HG02970 (cell line): Measurements from ENCODE around the gene EPHA6.

Source experiments
- ATAC-seq: cut with Tn5 transposase; IDR thresholded peaks from one replicate; pipeline ENCODE4 v1.9.1; 2021; ENCODE audit warnings: mild to moderate bottlenecking, moderate library complexity, moderate number of reproducible peaks; ENCODE audit not compliant: unreplicated experiment, low FRiP score

The EPHA6 gene

GRCh38 chr3:97131476-97131875 lies 317.1 kb downstream of the EPHA6 start:
- ATAC-seq, result no peak

- no peak for ATAC-seq
These were observed 324.6 kb downstream of the EPHA6 start for GRCh38 chr3:97138914-97139541.

- no peak for ATAC-seq
These were observed 334.5 kb downstream of the EPHA6 start for GRCh38 chr3:97148931-97149330.

- ATAC-seq, result no peak
These were observed 346.8 kb downstream of the EPHA6 start for GRCh38 chr3:97161169-97161568.

- ATAC-seq, result no peak
These were observed 362.8 kb downstream of the EPHA6 start for GRCh38 chr3:97177242-97177641.

- ATAC-seq, result no peak
These were observed 367.3 kb downstream of the EPHA6 start for GRCh38 chr3:97181704-97182103.

GRCh38 chr3:97187771-97188170 lies 373.4 kb downstream of the EPHA6 start:
- no peak for ATAC-seq

DNA sequence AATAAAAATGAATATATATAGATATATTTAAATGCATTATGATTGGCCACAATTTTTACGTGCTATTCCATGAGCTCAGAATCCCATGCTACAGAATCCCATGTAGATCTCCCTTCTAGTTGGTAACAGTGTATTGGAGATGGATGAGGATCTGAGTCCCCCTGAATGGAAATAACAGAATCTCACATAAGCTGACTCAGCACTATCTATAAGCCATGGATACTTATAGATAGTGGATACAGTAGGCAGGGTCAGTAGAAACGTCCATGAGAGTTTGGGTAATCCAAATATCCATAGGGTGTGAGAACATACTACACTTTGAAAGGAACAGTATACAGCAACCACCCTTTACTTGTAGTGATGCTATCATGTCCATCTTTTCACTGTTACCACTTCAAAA lies 375.4 kb downstream of the EPHA6 start:
- ATAC-seq, result no peak

GRCh38 chr3:97197083-97197482 lies 382.7 kb downstream of the EPHA6 start:
- no peak for ATAC-seq

GRCh38 chr3:97197830-97198229 lies 383.4 kb downstream of the EPHA6 start:
- no peak for ATAC-seq

DNA sequence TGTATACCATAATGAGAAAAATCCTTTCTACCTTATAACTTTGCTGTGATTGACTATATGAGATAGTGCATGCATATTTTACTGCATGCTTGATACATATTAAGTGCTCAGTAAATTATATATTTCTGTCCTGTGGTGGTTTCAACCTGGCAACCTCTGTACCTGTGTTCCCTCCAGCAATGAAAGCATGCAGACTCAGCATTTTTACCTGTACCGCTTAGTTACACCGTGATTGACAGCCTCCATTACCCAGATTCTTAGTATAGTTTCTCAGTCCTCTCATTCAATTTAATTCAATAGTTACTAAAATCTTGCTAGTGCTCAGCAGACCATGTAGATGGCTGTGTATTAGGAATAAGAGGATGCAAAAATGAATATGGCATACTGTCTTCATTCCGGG lies 386.0 kb downstream of the EPHA6 start:
- no peak for ATAC-seq

DNA sequence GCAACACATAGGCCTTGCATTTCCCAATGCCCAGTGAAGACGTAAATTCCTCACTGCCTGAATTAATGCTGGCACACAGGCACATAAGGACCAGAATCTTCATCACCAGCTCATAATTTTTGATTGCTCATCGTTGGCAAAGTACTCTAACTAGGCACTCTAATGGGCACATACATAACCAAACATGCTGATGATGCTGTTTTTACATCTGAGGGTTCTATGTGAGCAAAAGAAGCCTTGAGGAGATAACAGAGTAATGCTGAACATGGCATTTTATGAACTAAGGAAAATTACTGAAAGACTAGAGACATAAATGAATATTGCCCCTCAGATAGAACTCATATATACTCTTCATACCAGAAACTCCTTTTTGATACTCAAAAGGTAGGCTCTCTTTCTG lies 387.4 kb downstream of the EPHA6 start:
- no peak for ATAC-seq

DNA sequence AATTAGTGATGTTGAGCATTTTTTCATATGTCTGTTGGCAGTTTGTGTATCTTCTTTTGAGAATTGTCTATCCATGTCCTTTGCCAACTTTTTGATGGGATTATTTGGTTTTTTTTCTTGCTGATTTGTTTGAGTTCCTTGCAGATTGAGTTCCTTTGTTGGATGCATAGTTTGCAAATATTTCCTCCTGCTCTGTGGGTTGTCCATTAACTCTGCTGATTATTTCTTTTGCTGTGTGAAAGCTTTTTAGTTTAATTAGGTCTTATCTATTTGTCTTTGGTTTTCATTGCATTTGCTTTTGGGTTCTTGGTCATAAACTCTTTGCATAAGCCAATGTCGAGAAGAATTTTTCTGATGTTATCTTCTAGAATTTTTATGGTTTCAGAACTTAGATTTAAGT lies 414.6 kb downstream of the EPHA6 start:
- ATAC-seq, result no peak

GRCh38 chr3:97230486-97230885 lies 416.1 kb downstream of the EPHA6 start:
- ATAC-seq, result no peak

DNA sequence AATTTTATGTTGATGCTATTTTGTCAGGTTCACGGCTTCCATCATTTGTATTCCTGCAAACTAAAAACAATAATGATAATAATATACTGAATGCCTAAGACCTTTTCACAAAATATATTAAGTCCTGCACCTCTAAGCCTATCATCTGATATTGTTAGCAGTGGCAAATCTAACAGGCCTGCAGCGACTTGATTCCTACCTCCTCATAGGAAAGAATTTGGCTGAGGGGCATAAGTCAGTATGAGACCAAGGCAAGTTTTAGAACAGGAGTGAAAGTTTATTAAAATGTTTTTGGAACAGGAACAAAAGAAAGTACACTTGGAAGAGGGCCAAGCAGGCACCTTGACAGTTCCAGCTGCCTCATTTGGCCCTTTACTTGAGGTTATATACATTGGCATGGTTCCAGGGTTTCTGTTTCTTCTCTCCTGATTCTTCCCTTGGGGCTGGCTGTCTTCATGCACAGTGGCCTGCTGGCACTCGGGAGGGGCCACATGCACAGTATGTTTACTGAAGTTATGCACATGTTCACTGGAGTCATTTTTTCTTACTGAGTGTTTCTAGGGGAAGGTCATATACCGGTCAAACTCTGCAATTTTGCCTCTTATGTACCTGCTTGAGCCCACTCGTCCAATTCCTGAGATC lies 418.1 kb downstream of the EPHA6 start:
- no peak for ATAC-seq

- no peak for ATAC-seq
These were observed 420.8 kb downstream of the EPHA6 start for GRCh38 chr3:97235179-97235578.

- ATAC-seq, result no peak
These were observed 421.4 kb downstream of the EPHA6 start for GRCh38 chr3:97235611-97236315.

DNA sequence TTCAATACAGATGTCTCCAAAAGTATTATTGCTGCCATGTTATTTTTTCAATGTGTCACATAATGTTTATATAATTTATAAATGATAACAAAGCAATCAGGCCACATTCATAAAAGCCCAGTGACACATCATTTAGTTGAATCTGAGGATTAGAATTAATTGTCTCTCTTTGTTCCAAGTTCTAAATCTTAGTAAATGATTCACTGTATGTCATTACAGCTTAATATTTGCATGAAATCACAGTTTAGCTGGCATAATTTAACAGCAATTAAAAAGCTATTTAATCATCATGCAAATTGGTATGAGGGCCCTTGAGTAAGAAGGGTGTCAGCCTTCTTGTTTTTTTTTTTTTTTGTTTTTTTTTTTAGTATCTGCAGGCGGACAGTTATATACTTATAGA lies 427.0 kb downstream of the EPHA6 start:
- ATAC-seq, result no peak

- no peak for ATAC-seq
These were observed 431.0 kb downstream of the EPHA6 start for GRCh38 chr3:97245201-97245910.

DNA sequence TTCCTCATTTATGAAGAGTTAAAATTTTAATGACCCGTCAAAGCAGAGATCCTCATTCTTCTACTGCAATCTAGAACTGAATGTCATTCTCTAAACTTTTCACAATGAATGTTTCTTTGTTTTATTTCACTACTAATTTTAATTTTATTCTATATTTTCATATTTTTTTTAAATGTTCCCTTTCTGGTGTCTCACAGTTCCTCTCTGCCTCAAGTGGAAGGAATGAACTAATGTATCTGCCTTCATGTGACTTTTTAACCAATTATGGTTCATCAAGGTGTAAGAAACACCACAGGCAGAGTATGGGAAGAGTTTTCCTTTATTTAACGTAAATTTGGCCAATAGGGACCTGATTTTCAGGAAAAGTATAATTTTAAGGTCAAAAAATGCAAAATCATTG lies 441.7 kb downstream of the EPHA6 start:
- no peak for ATAC-seq

- ATAC-seq, result no peak
These were observed 443.7 kb downstream of the EPHA6 start for GRCh38 chr3:97257942-97258697.
